Tibial nerve (tissue), 3 donors: Measurements from ENCODE around the gene UBE2L5.

Experiments used
- CTCF ChIP-seq, 5 experiments: fragments of 200-600 bp in 3 of 5; fragments of 450-650 bp in 2 of 5; sonication (generic) in 3 of 5; IDR thresholded peaks; one replicate each; pipeline ENCODE4 v1.5.1; 2016 to 2019; ENCODE audit warnings: antibody characterized with exemption in 5 of 5, mild to moderate bottlenecking in 3 of 5, moderate library complexity in 2 of 5
- POLR2A ChIP-seq, 2 donors: fragments of 450-650 bp; IDR thresholded peaks; one replicate each; pipeline ENCODE4 v1.6.1; 2017; ENCODE audit warnings: antibody characterized with exemption in 2 of 2, mild to moderate bottlenecking in 2 of 2, moderate library complexity in 2 of 2

GRCh38 chr13:30465343-30465592, 43.0 kb downstream of the UBE2L5 start:
- TF ChIP-seq POLR2A (IDR thresholded peaks at IDR 0.05) (no peak), CTCF (IDR thresholded peaks at IDR 0.05) (no peak)
